Measurements from ENCODE around the gene MORN1.

GRCh38 chr1:2394761-2395160 is 3.4 kb upstream of the MORN1 start:
- no peak for TF ChIP-seq POLR2A (IDR thresholded peaks at IDR 0.05; ENCODE audit: low read length)
- no peak for TF ChIP-seq GATA1 (IDR thresholded peaks at IDR 0.05; ENCODE audit: low read depth, low read length)

Measured in erythroblast (primary cell).